HG03064 (cell line): Measurements from ENCODE around the gene NOX1.
"Not testable (repeated sequence)": the region's sequence is repeated elsewhere in the genome, so short reads cannot be mapped to it uniquely, and the experiment has no call there.

ENCODE experiments used
- ATAC-seq: cut with Tn5 transposase; IDR thresholded peaks from one replicate; pipeline ENCODE4 v1.9.1; 2021; ENCODE audit warnings: low read depth; ENCODE audit not compliant: unreplicated experiment

The NOX1 gene

GRCh38 chrX:100819837-100820666, 54.1 kb downstream of the NOX1 start, which contains the start of gene CSTF2:
Gene CSTF2, plus strand, starts transcription at chrX:100820391. Its CDS starts 26 bp downstream, at chrX:100820417.
- ATAC-seq: peak; percentile 99

- no peak for ATAC-seq
Observed at GRCh38 chrX:100819534-100819836, 54.7 kb downstream of the NOX1 start.

- no peak for ATAC-seq
Observed at GRCh38 chrX:100817340-100817739, 56.8 kb downstream of the NOX1 start.

GRCh38 chrX:100812216-100813158, 61.7 kb downstream of the NOX1 start:
- ATAC-seq: no peak

GRCh38 chrX:100808265-100808664, 65.9 kb downstream of the NOX1 start:
- ATAC-seq: not testable (repeated sequence)

- no peak for ATAC-seq
Observed at GRCh38 chrX:100804780-100805179, 69.4 kb downstream of the NOX1 start.

- ATAC-seq: no peak
Observed at GRCh38 chrX:100802843-100803242, 71.3 kb downstream of the NOX1 start.

GRCh38 chrX:100798484-100799214, 75.5 kb downstream of the NOX1 start:
- no peak for ATAC-seq

- no peak for ATAC-seq
Observed at GRCh38 chrX:100797359-100797758, 76.8 kb downstream of the NOX1 start.

- ATAC-seq: not testable (repeated sequence)
Observed at GRCh38 chrX:100796371-100796770, 77.8 kb downstream of the NOX1 start.
